ENCODE data around the gene PRRC2C. TPM values are rescaled to one million over a fixed set of nuclear protein-coding genes. Genes with fewer than 3 reads are reported as not detected.

PRRC2C gene
- total RNA-seq, 4 donors from 2014 or later: 59.7 to 114 (median 88.0) TPM

DNA sequence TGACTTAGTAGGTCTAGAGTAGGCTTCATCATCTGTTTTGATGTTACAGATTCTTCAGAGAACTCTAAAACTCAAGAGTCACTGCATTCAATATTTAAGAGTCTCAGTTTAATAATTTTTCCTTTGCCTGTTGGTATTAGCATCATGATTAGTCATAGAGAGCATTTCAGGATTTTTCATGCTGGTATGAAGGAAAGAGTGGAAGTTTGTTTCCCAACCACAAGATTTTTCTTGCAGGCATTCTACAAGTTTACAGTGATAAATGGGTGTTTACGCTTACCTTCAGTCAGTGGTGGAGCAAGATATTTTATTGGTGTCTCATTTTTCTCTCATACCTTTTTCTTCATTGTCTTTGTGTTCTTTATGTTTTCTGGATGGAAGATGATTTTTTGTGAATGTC lies 78.3 kb downstream of the PRRC2C start:
- intact Hi-C loops (cut with DNase I): no loop called here
- Histone ChIP-seq H3K4me1 (no peaks in the 10 kb centered on the region), H3K4me3 (no peak overlapping the region), H3K27ac (no peak overlapping the region), H3K9me3 (no peaks in the 10 kb centered on the region), H3K27me3 (no peaks in the 10 kb centered on the region), H3K36me3 (peaks cover 0 to 100% (median 47%) of the 10 kb centered on the region in 3 donors)
- WGBS, 2 donors: 87 to 92% methylated on average over 1 of the region's 1 CpG
- no peak for TF ChIP-seq POLR2A (IDR thresholded peaks at IDR 0.05)
- TF ChIP-seq, protein P1, sequence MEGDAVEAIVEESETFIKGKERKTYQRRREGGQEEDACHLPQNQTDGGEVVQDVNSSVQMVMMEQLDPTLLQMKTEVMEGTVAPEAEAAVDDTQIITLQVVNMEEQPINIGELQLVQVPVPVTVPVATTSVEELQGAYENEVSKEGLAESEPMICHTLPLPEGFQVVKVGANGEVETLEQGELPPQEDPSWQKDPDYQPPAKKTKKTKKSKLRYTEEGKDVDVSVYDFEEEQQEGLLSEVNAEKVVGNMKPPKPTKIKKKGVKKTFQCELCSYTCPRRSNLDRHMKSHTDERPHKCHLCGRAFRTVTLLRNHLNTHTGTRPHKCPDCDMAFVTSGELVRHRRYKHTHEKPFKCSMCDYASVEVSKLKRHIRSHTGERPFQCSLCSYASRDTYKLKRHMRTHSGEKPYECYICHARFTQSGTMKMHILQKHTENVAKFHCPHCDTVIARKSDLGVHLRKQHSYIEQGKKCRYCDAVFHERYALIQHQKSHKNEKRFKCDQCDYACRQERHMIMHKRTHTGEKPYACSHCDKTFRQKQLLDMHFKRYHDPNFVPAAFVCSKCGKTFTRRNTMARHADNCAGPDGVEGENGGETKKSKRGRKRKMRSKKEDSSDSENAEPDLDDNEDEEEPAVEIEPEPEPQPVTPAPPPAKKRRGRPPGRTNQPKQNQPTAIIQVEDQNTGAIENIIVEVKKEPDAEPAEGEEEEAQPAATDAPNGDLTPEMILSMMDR (IDR thresholded peaks at IDR 0.05): no peak
- DNase-seq: no peak

- intact Hi-C loops (cut with DNase I): no loop called here
- Histone ChIP-seq H3K36me3 (peaks cover 0 to 100% (median 31%) of the 10 kb centered on the region in 3 donors), H3K4me1 (no peaks in the 10 kb centered on the region), H3K4me3 (no peak overlapping the region), H3K27me3 (no peaks in the 10 kb centered on the region), H3K9me3 (no peaks in the 10 kb centered on the region), H3K27ac (no peak overlapping the region)
- WGBS, 2 donors: 61 to 64% methylated on average over 3 of the region's 3 CpGs
- TF ChIP-seq, protein P1 (IDR thresholded peaks at IDR 0.05): peak in 1 of 6 experiments; percentile 16
- no peak for TF ChIP-seq POLR2A (IDR thresholded peaks at IDR 0.05)
- no peak for DNase-seq
These were observed 81.1 kb downstream of the PRRC2C start for GRCh38 chr1:171566467-171566866.

GRCh38 chr1:171570295-171570694 lies 85.0 kb downstream of the PRRC2C start:
- WGBS, 2 donors: 87 to 93% methylated on average over 2 of the region's 2 CpGs
- Histone ChIP-seq H3K36me3 (peaks cover 4 to 98% (median 24%) of the 10 kb centered on the region in 3 donors), H3K4me1 (no peaks in the 10 kb centered on the region), H3K9me3 (no peaks in the 10 kb centered on the region), H3K4me3 (no peak overlapping the region), H3K27me3 (no peaks in the 10 kb centered on the region), H3K27ac (no peak overlapping the region)
- intact Hi-C loops (cut with DNase I): no loop called here
- TF ChIP-seq, protein P1 (IDR thresholded peaks at IDR 0.05): no peak
- TF ChIP-seq POLR2A (IDR thresholded peaks at IDR 0.05): no peak
- no peak for DNase-seq

GRCh38 chr1:171576144-171576543 lies 90.8 kb downstream of the PRRC2C start:
- no peaks in the 10 kb centered on the region for H3K27me3 ChIP-seq
- intact Hi-C loops (cut with DNase I): no loop called here
- H3K36me3 ChIP-seq: peaks cover 4 to 98% (median 20%) of the 10 kb centered on the region in 3 donors
- DNase-seq: no peak
- TF ChIP-seq POLR2A (IDR thresholded peaks at IDR 0.05): no peak
- TF ChIP-seq, protein P1 (IDR thresholded peaks at IDR 0.05): no peak
- no peak overlapping the region for H3K4me3 ChIP-seq
- no peaks in the 10 kb centered on the region for H3K9me3 ChIP-seq
- WGBS, 2 donors: 85 to 87% methylated on average over 1 of the region's 1 CpG
- no peaks in the 10 kb centered on the region for H3K4me1 ChIP-seq
- H3K27ac ChIP-seq: no peak overlapping the region

DNA sequence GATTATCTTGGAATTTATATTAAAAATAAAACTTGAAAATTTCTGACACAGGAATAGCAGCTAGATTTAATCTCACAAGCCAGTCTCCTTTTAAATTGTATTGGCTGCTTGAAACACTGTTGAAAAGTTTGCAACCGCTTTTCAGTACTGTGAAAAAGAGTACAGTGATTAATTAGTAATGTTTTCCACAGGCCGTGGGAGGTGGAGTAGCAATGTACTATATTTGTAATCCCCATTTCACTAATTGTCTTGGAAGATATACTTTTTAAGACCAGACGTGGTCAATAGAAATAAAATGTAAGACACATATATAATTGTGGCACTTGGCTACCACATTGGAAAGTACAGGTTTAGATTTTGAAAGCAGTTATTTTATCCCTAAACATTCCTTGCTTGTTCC lies 95.9 kb downstream of the PRRC2C start:
- TF ChIP-seq, protein P1 (IDR thresholded peaks at IDR 0.05): no peak
- TF ChIP-seq POLR2A (IDR thresholded peaks at IDR 0.05): no peak
- Histone ChIP-seq H3K4me3 (no peak overlapping the region), H3K9me3 (no peaks in the 10 kb centered on the region), H3K27me3 (no peaks in the 10 kb centered on the region), H3K36me3 (peaks cover 0 to 100% (median 29%) of the 10 kb centered on the region in 3 donors), H3K27ac (no peak overlapping the region), H3K4me1 (no peaks in the 10 kb centered on the region)
- DNase-seq: no peak
- WGBS, 2 donors: 73 to 81% methylated on average over 3 of the region's 3 CpGs
- intact Hi-C loops (cut with DNase I): no loop called here
